ENCODE measurements around the gene CNP. TPM values are rescaled to one million over a fixed set of nuclear protein-coding genes. Genes with fewer than 3 reads are reported as not detected.
A peak's percentile ranks its signal among the peaks of the same experiment; 100 is the strongest.

Gene CNP
- total and polyA plus RNA-seq, 2 donors (not counting 1 experiment from before 2014, with no cell fraction given) = 19.0 to 45.2 TPM

- TF ChIP-seq CTCF (IDR thresholded peaks at IDR 0.05) (no peak), EZH2 (IDR thresholded peaks at IDR 0.05; ENCODE audit: borderline replicate concordance, insufficient read depth, low read depth, low read length, poor library complexity, severe bottlenecking) (no peak)
- 95% methylated on average over 8 of the region's 9 CpGs for WGBS (ENCODE audit: insufficient coverage)
- POLR2A ChIA-PET = interaction anchor here (1.2 kb wide), 1 partner anchor 9 kb away, joined by 3 read pairs; the partner anchor contains the start of gene CNP
These were observed 8.8 kb downstream of the CNP start for GRCh38 chr17:41975099-41976083.

More at GRCh38 chr17:41975099-41976083, 8.8 kb downstream of the CNP start:
- CTCF ChIA-PET = interaction anchor here (0.6 to 2.8 kb wide), 4 partner anchors 12 to 93 kb away, joined by 3 to 11 read pairs (median 6); partner anchors contain the start of gene DNAJC7
- no peak overlapping the region for H3K27ac ChIP-seq (ENCODE audit: low read length in 2 of 2)
- H3K4me3 ChIP-seq (ENCODE audit: control extremely low read depth in 1 of 5, extremely low read depth in 1 of 5, insufficient read depth in 1 of 5, low read depth in 2 of 5, low read length in 4 of 5) = no peak overlapping the region
- H3K4me3 Mint-ChIP-seq = no peak overlapping the region
- peaks cover 11 to 39% of the 10 kb centered on the region in 2 donors for H3K4me1 ChIP-seq (ENCODE audit: control insufficient read depth in 2 of 2, insufficient read depth in 2 of 2, low read length in 2 of 2)
- no peak overlapping the region for H3K9ac ChIP-seq (ENCODE audit: low read length)
- ATAC-seq (ENCODE audit: low read depth) (no peak), DNase-seq (no peak)
- intact Hi-C loops (cut with micrococcal nuclease) = no loop called here
- H2AFZ ChIP-seq (ENCODE audit: insufficient read depth, low read depth, low read length, poor library complexity, severe bottlenecking) = no peak overlapping the region
- peaks cover 0 to 3% (median 0%) of the 10 kb centered on the region in 3 donors for H3K9me3 ChIP-seq (ENCODE audit: control extremely low read depth in 1 of 3, control insufficient read depth in 2 of 3, insufficient read depth in 1 of 3, low read length in 2 of 3)
- H3K79me2 ChIP-seq (ENCODE audit: control insufficient read depth, insufficient read depth, low read length) = peaks cover 16% of the 10 kb centered on the region
- no peaks in the 10 kb centered on the region for H3K27me3 ChIP-seq (replicated peaks in 1 of 4; ENCODE audit: control extremely low read depth in 1 of 4, control insufficient read depth in 3 of 4, insufficient read depth in 4 of 4, low read length in 3 of 4)
- H3K27me3 Mint-ChIP-seq = no peaks in the 10 kb centered on the region
- H4K20me1 ChIP-seq (ENCODE audit: control insufficient read depth, insufficient read depth, low read length, poor library complexity, severe bottlenecking) = peaks cover 33% of the 10 kb centered on the region
- no peak overlapping the region for H3K4me2 ChIP-seq (replicated peaks; ENCODE audit: low read depth, low read length, poor library complexity, severe bottlenecking)
- H3K27ac Mint-ChIP-seq = peak overlapping the region; percentile 56
- peaks cover 5 to 73% of the 10 kb centered on the region in 2 experiments for H3K36me3 ChIP-seq (replicated peaks in 1 of 2; ENCODE audit: control extremely low read depth in 1 of 2, control insufficient read depth in 1 of 2, extremely low read depth in 1 of 2, insufficient read depth in 2 of 2, low read length in 1 of 2)
- peaks cover 34% of the 10 kb centered on the region for H3K4me1 Mint-ChIP-seq
- no peaks in the 10 kb centered on the region for H3K9me3 Mint-ChIP-seq (ENCODE audit: insufficient read depth)
